LNCaP clone FGC (cell line): Measurements from ENCODE around the gene ZCCHC14.

Experiments
- DNase-seq: peaks from one replicate; pipeline ENCODE4 v3.0.0-alpha.2; 2011; ENCODE audit warnings: low read depth
- H3K4me3 ChIP-seq: 2 replicates; pipeline ENCODE4 v1.5.1; 2011; ENCODE audit warnings: mild to moderate bottlenecking, low read depth, low read length, control low read depth
- CTCF ChIP-seq: IDR thresholded peaks from 2 replicates; pipeline ENCODE4 v1.5.1; 2012; ENCODE audit warnings: mild to moderate bottlenecking; ENCODE audit not compliant: control insufficient read depth, insufficient read depth; ENCODE audit errors: extremely low read depth

Gene ZCCHC14

DNA sequence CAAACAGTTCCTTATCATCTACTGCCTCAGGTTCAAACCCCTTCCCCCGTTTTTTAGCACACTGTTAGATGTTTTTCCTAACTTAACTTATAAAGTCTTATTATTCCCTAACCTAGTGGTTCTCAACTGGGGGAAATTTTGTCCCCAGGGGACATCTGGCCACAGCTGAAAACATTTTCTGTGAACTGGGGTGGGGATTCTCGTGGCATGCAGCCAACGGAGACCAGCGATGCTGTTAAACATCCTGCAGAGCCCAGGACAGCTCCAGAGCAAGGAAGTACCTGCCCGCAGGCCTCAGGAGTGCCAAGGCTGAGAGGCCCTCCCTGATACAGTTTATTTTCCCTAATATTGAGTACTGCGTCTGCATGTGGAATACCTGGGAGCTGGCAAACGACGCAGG lies 24.3 kb downstream of the ZCCHC14 start:
- no peak for TF ChIP-seq CTCF
- H3K4me3 ChIP-seq = no peak overlapping the region
- no peak for DNase-seq

GRCh38 chr16:87466975-87467501 lies 25.8 kb downstream of the ZCCHC14 start:
- no peak for DNase-seq
- no peak overlapping the region for H3K4me3 ChIP-seq
- TF ChIP-seq CTCF = no peak

GRCh38 chr16:87465879-87466278 lies 26.9 kb downstream of the ZCCHC14 start:
- TF ChIP-seq CTCF = no peak
- H3K4me3 ChIP-seq = no peak overlapping the region
- DNase-seq = no peak

DNA sequence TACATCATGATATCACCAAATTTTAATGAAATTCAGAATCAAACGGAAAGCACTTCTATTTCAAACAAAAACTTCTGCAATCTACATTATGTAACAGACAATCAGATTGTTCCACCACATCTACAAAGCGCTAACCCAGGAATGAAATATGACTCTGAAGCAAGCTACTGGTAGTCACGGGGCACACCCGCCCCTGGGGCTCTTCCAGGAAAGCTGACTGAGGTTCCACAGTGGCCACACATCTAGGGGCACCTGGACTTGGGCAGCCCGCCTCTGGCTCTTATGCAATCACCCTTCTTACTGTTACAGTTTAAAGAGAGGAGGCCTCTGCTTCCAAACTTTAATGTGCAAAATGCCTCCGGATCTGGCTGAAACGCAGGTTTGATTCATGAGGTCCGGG lies 27.5 kb downstream of the ZCCHC14 start:
- no peak for DNase-seq
- no peak overlapping the region for H3K4me3 ChIP-seq
- TF ChIP-seq CTCF = no peak

DNA sequence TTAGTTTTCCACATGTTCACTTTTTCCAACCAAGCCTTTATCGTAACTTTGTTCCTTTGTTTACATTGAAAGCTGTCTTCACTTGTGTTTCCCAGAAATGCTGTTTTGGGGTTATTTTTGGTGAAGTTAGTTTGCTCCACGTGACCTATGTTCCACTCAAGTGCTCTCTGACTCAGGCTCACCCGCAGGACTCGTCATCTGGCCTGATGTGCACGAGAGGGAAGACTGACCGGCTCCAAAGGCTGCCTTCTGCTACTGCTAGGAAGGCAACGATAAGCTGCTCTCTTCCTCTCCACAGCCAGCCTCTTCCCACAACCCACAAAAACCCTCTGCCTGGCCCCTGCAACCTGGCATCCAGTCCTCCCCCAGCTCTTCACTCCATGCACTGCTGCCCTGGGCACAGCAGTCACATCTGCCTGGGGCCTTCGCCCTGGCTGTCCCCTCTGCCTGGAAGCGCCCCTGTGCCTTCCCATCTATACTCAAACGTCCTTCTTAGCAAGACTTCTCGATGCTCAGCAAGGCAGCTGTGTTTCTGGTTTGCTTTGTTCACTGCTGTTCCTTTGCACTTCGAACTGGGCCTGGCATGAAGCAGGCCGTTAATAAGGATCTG lies 28.0 kb downstream of the ZCCHC14 start:
- DNase-seq = no peak
- no peak for TF ChIP-seq CTCF
- no peak overlapping the region for H3K4me3 ChIP-seq

GRCh38 chr16:87463722-87464690 lies 28.8 kb downstream of the ZCCHC14 start:
- H3K4me3 ChIP-seq = no peak overlapping the region
- DNase-seq = no peak
- no peak for TF ChIP-seq CTCF
